GM18508 (cell line): ENCODE measurements around the gene CD58.
A peak's percentile ranks its signal among the peaks of the same experiment; 100 is the strongest.
"Not testable (repeated sequence)": the region's sequence is repeated elsewhere in the genome, so short reads cannot be mapped to it uniquely, and the experiment has no call there.

ENCODE experiments used
- ATAC-seq: cut with Tn5 transposase; IDR thresholded peaks from one replicate; pipeline ENCODE4 v1.9.1; 2021; ENCODE audit warnings: moderate number of reproducible peaks; ENCODE audit not compliant: insufficient read depth, unreplicated experiment

CD58 gene

DNA sequence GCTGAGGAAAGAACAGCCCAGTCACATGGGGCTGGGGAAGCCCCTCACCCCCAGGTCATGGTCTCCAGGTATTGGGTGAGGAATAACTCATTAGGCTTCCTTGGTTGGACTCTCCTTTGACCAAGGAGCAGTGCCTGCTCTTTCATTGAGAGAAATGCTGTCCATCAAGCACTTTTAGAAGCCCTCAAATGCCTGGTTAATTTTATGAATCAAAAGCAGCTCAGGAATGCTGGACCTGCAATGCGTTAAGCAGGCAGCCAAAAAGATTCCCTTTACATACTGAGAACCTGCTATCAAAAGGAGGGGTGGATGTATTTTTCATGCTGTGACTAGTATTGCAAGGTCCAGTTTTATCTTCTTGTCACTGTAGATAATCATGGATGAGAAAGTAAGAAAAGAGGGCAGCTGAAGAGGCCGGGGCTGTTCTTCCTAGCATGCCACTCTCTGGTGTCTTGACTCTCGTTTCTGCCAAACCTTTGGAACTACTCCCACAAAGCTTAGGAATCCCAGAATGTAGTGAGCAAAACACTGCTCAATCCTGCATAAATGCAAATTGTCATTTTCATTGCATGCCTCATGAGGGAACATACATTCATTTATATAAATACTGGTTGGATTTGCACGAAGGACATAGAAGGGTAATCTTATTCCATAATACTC is 2.1 kb upstream of the CD58 start:
- no peak for ATAC-seq

DNA sequence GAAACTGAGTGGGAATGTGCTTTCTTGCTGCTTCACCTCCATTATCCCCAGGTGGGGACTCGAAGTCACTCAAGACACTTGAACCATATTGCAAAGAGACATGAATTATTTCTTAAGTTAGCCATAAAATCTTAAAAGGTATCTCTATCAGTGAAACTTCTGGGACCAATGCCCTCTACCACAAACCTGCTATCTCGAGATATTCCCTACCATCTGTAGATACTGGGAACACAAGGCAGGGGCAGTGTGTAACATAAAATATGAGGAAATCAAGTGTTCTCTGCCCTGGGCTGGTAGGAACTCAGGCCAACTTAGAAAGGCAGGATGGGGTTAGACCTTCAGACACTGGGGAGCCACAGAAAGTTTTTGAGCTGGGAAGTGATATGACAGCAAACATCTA is 1.3 kb upstream of the CD58 start:
- ATAC-seq: no peak

DNA sequence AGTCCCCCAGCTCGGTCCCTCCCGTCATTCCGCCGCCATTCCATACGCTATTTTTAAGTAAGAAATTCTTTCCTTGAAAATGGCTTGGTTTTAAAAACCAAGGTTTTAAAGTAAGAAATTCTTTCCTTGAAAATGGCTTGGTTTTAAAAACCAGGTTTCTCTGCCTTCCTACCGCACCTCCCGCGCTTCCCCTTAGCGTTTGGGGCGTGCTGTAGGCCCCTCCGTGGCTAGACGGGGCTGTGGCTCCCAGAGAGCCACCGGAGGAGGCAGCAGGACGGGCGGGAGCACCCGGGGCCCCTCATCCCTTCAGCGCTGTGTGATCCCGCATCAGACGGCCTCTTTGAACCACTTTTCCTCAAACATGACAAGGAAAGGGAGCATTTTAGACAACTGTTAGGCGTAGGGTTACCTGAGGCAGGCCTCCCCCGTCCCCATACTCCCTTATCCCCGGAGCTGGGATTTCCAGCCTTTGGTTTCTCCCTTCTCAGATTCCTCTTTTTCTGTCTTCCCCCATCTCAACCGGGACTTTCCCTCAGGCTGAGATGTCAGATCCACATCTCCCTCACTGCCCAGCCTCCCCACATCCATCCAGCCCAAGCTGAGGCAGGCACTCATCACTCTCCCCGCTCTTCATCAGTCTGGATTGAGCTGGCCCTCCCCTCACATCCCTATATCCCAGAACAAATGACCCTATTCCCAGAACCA is 541 bp upstream of the CD58 start:
- ATAC-seq: no peak

DNA sequence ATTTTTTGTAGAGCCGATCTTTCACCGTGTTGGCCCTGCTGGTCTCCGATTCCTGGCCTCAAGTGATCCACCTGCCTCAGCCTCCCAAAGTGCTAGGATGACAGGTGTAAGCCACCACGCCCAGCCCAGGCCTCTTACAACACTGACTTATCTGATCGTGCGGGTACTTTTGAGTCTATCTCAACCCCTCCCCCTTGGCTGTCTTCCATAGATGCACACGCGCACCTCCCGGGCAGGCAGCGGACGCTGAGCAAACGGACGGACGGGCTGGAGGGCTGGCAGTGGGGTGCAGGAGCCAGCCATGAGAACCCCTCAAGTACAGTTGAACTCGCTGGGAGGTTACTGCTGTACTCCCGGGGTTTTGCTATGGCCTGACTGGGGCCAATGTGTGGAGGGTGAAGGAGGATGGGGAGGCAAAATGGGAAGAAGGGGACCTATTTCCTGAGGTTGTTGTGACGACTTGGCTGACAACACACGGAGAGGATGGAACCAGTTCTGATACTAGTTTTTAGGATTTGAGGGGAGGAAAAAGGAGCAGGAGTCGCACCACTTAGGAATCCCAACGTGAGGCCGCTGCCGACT is 959 bp downstream of the CD58 start:
- no peak for ATAC-seq

DNA sequence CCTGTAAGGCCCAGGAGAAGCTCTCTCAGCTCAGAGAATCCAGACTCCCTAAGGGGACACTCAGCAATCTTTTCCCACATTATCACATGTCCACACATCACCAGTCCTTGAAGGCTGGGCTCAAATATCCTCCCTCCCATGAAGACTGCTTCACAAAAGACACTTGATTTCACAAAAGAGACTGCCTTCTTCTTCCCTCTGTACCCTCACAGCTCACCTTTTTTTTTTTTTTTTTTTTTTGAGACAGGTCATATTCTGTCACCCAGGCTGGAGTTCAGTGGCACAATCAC is 1.5 kb downstream of the CD58 start:
- ATAC-seq: no peak

DNA sequence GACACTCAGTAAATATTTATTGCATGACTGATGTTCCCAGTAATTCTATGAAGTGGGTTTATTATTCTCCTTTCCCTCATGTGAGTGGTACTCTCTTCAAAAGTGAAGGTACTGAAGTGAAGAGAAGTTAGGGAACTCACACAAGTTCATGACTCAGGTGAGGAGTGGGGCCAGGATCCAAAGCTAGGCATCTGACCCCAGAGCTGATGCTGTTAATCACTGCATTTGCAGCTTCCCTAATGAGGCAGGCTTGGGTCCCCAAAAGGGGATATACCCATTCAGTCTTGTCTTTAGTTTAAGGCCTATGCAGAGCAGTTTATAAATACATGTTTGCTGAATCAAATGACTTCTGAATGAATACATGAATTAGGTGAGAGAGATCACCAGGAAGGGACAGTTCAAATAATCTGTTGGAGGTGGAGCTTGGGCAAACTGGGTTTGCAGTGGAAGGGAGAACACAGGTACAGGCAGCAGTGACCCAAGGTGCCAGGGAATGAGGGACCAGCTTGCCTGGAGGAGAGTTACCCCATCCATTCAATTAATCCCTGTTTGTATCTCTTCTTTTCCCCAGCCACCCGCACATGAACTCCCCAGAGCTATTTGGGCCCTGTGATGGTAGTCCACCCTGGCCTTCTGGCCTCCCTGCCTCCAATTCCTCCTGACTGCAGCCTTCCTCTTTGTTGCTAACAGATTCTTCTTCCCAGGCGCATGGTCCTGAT is 2.0 kb downstream of the CD58 start:
- no peak for ATAC-seq

DNA sequence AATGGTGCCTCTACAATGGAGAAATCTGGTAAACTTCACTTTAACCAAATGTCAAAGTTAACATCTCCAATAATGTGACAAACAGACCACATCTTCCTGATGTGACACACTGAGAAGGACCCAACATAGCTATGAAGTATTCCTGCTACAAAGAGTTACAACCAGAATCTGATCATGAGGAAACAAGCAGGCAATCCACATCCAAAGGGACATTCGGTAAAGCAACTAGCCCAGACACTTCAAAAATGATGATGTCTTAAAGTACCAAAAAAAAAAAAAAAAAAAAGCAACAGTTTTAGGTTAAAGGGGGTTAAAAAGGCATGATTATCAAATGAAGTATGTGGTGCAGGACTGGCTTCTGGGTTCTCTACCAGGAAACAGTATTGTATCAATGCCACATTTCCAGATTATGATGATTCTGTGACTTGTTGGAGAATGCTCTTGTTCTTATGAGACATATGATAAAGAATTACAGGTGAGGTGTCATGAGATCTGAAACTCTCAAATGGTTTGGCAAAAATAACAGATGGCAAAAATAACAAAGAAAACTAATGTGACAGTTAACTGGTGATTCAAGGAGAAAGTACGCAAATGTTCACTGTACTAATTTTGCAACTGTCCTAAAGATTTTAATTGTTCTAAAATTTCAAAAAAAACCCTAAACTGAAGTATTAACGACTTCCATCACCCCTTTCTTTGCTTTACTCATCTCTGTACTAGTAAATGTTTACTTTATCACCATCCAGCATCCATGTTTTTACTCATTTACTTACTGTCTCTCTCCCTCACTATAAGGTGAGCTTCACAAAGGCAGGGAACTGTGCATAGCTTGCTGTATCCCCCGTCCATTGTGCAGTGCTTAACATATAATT is 2.8 kb downstream of the CD58 start:
- no peak for ATAC-seq

DNA sequence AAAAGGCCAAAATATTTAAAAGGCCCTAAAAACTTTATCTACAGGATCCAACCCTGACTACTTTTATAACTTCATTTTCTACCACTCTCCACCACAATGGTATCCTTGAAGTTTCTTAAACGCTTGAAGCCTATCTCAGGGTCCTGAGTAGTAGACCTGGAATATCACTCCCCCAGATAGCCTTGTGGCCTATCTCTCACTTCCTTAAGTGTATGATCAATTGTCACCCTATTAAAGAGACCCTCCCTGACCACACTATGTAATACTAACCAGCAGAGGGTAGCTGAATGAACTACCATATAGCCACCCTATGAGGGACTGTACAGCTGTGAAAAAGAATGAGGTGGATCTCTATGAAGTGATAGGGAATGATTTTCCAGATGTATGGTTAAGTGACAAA is 5.6 kb downstream of the CD58 start:
- no peak for ATAC-seq

DNA sequence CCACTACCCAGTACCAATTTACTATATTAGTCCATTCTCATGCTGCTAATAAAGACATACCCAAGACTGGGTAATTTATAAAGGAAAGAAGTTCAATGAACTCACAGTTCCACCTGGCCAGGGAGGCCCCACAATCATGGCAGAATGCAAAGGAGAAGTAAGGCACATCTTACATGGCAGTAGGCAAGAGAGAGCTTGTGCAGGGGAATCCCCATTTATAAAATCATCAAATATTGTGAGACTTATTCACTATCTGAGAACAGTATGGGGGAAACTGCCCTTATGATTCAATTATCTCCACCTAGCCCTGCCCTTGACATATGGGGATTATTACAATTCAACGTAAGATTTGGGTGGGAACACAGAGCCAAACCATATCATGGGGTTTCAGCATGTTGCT is 6.4 kb downstream of the CD58 start:
- no peak for ATAC-seq

DNA sequence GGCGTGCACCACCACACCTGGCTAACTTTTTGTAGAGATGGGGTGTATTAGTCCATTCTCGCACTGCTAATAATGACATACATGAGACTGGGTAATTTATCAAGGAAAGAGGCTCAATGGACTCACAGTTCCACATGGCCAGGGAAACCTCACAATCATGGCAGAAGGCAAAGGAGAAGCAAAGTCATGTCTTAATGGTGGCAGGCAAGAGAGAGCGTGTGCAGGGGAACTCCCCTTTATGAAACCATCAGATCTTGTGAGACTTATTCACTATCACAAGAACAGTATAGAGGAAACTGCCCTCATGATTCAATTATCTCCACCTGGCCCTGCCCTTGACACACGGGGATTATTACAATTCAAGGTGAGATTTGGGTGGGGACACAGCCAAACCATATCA is 8.4 kb downstream of the CD58 start:
- not testable (repeated sequence) for ATAC-seq

DNA sequence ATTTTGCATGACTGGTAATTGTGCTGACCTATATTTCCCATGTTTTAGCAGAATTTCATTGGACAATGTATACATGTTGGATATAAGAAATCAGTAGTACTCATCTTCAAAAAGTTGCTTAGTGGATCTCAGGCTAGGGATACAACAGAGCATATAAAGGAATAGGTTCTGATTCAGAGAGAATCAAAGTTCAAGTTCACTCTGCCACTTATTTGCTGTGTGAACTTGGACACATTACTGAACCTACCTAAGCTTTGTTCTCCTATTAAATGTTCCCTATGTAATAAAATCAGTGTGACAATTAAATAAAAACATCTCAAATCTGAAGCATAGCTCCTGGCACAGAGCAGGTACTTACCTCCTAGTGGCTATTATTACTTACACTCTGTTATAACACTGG is 9.3 kb downstream of the CD58 start:
- ATAC-seq: no peak

DNA sequence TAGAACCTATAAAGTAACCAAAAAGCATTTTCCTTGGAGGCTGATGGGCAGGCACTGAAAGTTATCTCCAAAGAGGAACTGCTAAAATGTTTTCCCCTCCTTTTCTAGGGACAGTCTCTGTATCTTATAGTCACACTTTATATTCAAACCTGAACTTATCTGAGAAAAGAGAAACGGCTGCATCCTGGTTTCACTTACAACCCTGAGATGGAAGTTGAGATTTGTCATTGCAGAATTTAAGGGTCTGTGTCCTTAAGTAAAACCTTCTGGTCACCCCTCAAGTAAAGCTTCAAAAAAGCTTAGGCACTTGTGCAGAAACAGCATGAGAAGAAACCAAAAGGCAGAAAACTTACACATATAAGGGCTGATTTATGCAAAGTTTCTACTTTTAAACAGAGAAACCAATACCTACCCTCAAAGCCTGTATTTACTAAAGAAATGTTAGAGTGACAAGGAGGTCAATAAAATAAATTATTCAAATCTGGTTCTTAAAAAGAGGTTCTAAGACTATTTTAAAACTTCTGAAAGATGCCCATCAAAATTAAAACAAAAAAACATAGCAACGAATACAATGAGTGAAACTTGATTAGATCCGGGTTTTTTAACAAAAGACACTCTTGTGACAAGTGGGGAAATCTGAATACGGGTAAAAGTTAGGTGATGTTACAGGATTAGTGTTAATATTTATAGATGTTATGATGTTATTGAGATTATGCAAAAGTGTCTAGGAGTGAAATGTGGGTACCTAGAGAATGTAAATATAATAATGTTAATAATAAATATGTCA is 9.9 kb downstream of the CD58 start:
- ATAC-seq: no peak

DNA sequence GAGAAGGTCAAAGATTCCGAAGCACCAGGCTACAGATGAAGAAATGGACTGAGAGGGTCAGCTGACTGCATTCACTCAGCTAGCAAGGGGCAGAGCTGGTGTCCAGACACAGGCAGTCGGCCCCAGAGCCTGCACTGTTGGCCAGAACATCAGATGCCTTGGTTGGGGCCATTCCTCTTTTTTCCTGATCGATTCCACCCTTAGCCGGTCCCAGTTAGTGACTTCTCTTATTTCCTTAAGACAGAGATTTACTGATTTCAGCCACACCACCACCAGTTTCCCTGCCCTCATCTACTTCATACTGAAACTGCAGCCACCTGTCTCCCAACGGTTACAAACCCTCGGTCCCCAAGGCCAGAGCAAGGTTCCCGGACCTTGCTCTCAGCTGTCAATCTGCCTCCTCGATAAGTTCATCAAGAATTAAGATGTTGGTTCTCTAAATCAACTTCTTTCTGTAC is 11.5 kb downstream of the CD58 start:
- no peak for ATAC-seq

DNA sequence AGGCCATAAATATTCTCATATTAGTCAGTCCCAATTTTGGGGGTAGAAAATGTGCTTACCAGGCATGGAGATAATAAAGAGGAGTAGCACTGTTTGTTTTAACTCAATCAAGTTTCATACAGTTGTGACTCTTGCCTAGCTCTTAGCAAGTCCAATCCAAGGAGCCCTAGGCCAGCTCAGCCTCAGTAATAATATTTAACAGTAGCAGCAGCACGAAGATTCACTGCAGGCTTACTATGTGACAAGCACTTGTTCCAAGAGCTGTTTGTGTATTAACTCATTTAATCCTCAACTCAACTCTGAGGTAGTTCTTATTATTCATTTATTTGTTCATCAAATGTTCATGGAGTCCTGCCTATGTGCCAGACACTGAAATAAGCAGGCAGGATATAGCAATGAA is 12.3 kb downstream of the CD58 start:
- no peak for ATAC-seq

DNA sequence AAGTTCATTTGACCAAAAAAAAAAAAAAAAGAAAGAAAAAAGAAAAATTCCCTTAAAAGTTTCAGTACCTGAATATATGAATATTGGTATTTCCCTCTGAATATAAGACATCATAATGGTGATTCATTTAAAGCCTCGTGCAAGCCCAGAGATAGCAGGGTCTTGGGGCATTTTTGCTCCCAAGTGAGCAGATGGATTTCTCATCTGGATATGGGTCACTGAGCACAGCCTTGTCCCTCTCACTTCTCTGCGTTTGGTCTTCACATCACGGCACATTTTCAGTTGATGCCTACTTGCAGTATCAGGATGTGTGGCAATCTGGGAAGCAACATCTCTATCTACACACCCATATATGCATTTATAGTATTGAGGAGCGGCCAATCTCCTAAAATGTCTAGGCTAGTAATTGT is 12.7 kb downstream of the CD58 start:
- no peak for ATAC-seq

DNA sequence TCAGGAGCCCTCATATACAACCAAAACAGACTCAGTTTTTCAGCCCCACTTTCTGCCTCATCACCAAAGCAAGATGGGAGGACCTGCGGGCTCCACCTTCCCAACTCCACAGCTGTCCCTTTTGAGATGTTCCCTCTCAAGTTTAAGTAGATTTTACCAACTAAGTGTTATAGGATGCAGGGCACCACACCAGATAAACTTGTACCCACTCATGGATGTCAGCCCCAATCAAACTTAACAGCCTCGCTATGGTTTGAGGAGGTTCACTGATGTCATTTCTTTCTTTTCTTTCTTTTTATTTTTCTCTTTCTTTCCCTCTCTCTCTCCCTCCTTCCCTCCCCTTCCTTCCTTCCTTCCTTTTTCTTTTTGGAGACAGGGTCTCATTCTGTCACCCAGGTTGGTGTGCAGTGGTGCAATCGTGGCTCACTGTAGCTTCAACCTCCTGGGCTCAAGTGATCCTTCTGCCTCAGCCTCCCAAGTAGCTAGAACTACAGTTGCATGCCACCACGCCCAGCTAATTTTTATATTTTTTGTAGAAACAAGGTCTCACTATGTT is 13.4 kb downstream of the CD58 start:
- no peak for ATAC-seq

DNA sequence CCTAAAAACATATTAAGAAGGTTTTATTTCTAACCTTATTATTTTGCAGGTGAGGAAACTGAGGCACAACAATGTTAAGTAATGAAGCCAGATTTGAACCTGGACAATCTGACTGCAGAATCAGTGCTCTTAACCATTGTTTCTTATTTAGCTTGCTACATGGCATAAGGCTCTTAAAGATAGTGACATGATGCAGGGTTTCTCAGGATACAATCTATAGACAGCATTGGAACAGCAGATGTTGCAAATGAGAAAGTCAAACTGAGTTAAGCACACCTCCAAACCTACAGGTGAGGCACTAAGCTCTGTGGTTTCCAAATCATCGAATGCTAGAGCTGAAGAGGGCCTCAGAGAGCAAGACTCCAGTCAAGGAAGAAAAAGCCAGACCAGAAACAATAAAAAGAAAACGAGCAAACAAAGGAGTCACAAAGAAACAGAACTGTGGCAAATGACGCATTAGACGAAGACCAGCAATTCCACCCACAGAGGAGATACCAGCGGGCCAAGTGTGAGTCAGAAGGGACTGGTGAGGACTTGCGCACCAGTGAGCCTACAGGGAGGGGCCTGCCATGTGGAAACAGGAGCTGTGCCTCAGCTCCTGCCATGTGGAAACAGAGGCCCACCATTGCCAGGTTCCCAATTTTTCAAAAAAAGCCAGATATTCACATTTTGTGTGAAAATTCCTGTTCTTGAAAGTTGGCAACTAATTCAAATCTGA is 14.4 kb downstream of the CD58 start:
- ATAC-seq: peak; percentile 45

DNA sequence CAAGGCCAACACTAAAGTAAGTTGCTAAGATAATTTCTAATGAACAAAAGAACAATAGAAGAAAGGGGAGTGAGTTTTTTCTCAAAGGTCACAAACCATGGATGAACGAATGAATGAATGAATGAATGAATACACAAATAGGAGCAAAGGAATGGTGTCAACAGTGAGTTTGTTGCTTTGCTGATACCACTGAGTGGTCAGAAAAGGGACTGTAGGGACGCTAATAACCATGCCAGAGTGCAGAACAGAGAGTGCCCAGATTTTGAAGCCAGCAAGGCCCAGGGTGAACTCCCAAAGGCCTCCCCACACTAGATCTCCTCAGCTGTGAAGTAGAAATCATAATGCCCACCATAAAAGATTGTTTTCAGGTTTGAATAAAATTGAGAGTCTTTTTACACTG is 15.9 kb downstream of the CD58 start:
- ATAC-seq: no peak
